ENCODE data around the gene GPR162. TPM values are rescaled to one million over a fixed set of nuclear protein-coding genes. Genes with fewer than 3 reads are reported as not detected.

Gene GPR162
- total RNA-seq, 2 donors from 2014 or later, result 0.44 to 7.0 TPM

GRCh38 chr12:6825398-6826124 is 3.9 kb downstream of the GPR162 start:
- Histone ChIP-seq H3K36me3 (no peaks in the 10 kb centered on the region), H3K4me3 (peak overlapping the region in 1 of 2 donors; percentile 7), H3K4me1 (peaks cover 3 to 58% of the 10 kb centered on the region in 2 donors), H3K27me3 (no peaks in the 10 kb centered on the region), H3K27ac (no peak overlapping the region), H3K9me3 (no peaks in the 10 kb centered on the region)
- DNase-seq (ENCODE audit: low spot score), result peak; percentile 90
- peak; percentile 66 to 95 for TF ChIP-seq CTCF (IDR thresholded peaks at IDR 0.05)

GRCh38 chr12:6826125-6826733 is 4.6 kb downstream of the GPR162 start:
- Histone ChIP-seq H3K4me3 (no peak overlapping the region), H3K4me1 (peaks cover under 1 to 52% of the 10 kb centered on the region in 2 donors), H3K27ac (no peak overlapping the region), H3K27me3 (no peaks in the 10 kb centered on the region), H3K36me3 (no peaks in the 10 kb centered on the region), H3K9me3 (no peaks in the 10 kb centered on the region)
- no peak for TF ChIP-seq CTCF (IDR thresholded peaks at IDR 0.05)
- no peak for DNase-seq (ENCODE audit: low spot score)

GRCh38 chr12:6826734-6827436 is 5.3 kb downstream of the GPR162 start:
- Histone ChIP-seq H3K36me3 (no peaks in the 10 kb centered on the region), H3K9me3 (no peaks in the 10 kb centered on the region), H3K4me3 (no peak overlapping the region), H3K27ac (peak overlapping the region; percentile 42 to 74), H3K27me3 (no peaks in the 10 kb centered on the region), H3K4me1 (peaks cover 0 to 46% of the 10 kb centered on the region in 2 donors)
- no peak for DNase-seq (ENCODE audit: low spot score)
- TF ChIP-seq CTCF (IDR thresholded peaks at IDR 0.05), result no peak

- no peak for TF ChIP-seq CTCF (IDR thresholded peaks at IDR 0.05)
- Histone ChIP-seq H3K36me3 (no peaks in the 10 kb centered on the region), H3K4me3 (peak overlapping the region in 1 of 2 donors; percentile 75), H3K27me3 (no peaks in the 10 kb centered on the region), H3K27ac (peak overlapping the region; percentile 42 to 74), H3K4me1 (peaks cover 0 to 40% of the 10 kb centered on the region in 2 donors), H3K9me3 (no peaks in the 10 kb centered on the region)
- DNase-seq (ENCODE audit: low spot score), result peak; percentile 93
These were observed 5.9 kb downstream of the GPR162 start for GRCh38 chr12:6827437-6827911.

GRCh38 chr12:6827982-6828780 is 6.6 kb downstream of the GPR162 start, which contains the start of gene P3H3:
TSS of gene P3H3 (plus strand) at chr12:6828407. CDS start at chr12:6828441, 34 bp downstream.
- peaks cover 0 to 39% of the 10 kb centered on the region in 2 donors for H3K4me1 ChIP-seq
- H3K9me3 ChIP-seq, result no peaks in the 10 kb centered on the region
- H3K27me3 ChIP-seq, result no peaks in the 10 kb centered on the region
- peak within 1 kb of the TSS; percentile 84 to 91 for H3K27ac ChIP-seq
- peaks cover under 1% of the 10 kb centered on the region for H3K36me3 ChIP-seq
- H3K4me3 ChIP-seq, result peak within 1 kb of the TSS; percentile 75 to 83
- no peak for TF ChIP-seq CTCF (IDR thresholded peaks at IDR 0.05)
- DNase-seq (ENCODE audit: low spot score), result no peak
